ENCODE measurements around the gene EMC10.

The EMC10 gene

DNA sequence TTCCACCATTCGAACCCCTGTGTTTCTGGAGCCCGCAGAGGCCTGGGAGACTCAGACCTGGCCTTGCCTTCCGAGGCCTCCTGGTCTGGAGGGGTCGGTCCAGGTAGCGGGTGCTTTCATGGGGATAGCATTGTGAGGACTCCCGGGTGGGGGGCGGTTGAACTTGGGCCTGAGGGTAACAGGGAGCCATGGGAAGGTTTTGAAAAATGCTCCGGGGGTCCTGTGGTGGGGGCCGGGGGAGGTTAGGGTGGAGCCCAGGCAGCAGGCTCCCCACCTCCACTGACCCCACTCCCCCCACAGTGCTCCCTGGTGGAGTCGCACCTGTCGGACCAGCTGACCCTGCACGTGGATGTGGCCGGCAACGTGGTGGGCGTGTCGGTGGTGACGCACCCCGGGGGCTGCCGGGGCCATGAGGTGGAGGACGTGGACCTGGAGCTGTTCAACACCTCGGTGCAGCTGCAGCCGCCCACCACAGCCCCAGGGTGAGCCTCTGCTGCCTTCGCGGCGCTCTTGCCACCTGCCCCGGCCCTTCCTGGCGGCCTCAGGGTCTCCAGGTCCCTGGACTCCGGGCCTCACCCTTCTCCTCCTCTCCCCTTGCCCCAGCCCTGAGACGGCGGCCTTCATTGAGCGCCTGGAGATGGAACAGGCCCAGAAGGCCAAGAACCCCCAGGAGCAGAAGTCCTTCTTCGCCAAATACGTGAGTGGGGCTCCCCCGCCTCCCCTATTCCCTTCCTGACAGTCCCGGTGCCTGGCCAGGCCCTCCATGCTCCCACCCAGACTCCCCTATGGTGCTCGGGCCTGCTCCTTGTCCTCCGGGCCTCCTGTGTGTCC is 4.2 kb downstream of the EMC10 start:
- no peak for DNase-seq

DNA sequence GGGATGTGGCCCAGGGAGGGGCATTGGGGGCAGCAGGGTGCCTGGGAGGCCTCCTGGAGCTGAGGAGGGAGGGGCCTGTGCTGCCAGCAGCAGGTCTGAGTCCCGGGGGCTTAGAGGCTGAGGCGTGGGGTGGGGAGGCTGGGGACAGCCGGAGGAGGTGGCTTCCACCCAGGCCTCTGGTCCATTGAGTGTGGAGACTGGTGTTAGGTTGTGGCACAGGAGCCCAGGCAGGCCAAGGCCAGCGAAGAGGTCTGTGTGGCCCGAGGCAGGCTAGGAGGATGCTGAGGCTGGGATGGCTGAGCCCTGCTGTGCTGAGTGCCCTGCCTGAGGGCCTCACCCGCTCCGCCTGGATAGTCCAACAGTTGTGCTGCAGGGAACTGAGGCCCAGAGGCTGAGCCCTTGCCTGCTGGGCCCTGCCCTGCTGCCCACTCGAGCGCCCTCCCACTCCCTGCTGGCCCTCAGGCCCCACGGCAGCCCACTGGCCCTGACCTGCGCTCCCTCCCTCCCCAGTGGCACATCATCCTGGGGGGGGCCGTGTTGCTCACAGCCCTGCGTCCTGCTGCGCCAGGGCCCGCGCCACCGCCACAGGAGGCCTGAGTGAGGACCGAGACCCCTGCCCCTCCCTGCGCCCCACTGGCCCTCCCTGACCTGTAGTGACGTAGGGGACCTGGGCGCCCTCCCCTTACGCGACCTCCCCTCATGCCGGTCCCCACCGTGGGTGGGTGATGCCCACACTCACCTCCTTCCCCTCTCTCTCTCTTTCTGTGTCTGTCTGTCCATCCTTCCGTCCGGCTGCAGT is 5.2 kb downstream of the EMC10 start:
- no peak for DNase-seq

DNA sequence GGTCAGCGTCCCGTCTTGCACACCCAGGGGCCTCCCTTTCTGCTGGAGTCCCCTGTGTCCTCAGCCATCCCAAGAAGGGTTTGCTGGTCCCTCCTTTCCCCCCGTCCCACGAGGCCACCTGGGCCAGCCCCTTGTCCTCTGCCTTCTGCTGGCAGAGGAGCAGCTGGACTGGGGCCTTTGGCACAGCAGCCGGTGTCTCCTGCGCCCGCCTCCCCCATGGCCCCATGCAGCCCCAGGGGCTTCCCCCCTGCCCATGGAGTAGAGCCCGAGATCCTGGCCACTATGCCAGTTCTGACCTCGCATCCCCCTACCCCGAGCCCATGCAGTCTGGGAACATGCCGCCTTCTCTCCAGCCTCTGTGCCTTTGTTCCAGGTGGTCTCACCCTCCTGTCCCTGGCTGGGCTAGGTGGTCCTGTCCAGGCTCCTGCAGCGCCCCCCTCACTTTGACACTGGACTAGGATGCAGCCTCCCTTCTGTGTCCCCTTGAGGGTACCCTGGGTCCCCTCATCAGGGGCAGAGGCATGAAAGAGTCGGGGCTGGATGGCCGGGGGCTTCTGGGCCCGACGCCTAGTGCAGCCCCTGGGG is 6.1 kb downstream of the EMC10 start:
- no peak for DNase-seq

DNA sequence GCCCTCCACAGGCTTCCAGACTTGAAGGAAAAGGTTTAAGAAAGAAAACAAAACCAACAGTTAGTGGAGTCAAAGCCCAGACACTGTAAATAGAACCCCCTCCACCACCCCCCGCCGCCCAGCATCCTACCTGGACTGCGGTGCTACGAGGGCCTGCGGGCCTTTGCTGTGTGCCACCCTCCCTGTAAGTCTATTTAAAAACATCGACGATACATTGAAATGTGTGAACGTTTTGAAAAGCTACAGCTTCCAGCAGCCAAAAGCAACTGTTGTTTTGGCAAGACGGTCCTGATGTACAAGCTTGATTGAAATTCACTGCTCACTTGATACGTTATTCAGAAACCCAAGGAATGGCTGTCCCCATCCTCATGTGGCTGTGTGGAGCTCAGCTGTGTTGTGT is 6.6 kb downstream of the EMC10 start:
- DNase-seq = no peak

DNA sequence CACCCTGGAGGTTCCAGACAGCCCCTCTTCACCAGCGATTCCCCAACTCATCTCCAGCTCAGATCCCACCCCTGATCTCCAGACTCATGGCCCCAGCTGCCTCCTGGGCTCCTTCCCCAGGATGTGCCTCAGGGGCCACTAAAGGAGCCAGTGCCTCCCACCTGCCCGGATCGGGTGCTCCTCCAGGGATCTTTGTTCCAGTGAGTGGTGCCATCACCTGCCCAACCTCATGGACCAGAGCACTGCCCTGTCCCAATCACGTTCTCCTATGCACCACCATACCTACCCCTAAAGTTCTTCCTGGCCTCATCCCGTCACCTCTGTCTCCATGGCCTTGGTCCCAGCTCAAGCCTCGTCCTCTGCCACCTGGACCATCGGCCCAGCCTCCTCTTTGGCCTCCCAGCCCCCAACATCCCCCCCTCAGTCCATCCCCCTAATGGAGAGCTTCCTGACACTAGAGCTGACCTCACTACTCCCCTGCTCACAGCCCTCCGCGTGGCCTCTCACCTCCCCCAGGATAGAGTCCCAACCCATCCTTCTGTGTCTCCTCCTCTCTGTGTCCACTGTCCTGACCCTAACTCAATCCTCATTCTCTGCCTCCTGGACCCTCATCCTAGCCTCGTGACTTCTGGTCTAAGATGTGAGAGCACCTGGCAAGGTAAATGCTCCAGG is 9.1 kb downstream of the EMC10 start:
- DNase-seq = no peak

DNA sequence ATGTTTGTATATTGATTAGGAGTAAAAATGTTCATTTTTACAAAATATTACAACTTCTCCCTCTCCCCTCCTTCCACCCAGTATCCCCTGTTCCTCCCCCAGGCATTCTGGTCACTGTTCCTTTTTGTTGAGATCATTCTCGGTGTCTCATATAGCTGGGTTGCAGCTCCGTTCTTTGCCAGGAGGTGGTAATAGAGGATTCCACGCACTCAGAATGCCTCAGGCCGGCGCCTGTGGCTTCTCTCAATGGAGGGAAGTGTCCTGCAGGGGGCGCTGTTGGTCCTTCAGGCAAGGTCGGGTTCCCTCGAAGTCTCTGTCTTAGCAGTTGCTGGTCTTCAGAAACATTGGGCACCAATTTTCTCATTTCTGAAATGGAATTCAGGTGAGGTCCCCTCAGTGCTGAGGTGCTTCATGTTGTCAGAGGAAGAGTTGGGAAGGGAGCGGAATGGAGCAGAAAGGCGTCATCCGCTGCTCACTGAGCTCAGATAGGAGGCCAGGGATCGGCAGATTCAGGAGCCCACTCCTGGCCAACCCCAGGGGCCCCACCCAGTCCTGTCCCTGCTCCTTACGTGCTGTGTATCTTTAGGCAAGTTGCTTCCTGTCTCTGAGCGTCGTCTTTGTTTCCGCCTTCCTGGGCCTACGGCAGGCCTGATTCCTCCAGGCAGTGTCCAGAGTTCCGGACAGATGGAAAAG is 10.7 kb downstream of the EMC10 start:
- DNase-seq = peak; percentile 54

DNA sequence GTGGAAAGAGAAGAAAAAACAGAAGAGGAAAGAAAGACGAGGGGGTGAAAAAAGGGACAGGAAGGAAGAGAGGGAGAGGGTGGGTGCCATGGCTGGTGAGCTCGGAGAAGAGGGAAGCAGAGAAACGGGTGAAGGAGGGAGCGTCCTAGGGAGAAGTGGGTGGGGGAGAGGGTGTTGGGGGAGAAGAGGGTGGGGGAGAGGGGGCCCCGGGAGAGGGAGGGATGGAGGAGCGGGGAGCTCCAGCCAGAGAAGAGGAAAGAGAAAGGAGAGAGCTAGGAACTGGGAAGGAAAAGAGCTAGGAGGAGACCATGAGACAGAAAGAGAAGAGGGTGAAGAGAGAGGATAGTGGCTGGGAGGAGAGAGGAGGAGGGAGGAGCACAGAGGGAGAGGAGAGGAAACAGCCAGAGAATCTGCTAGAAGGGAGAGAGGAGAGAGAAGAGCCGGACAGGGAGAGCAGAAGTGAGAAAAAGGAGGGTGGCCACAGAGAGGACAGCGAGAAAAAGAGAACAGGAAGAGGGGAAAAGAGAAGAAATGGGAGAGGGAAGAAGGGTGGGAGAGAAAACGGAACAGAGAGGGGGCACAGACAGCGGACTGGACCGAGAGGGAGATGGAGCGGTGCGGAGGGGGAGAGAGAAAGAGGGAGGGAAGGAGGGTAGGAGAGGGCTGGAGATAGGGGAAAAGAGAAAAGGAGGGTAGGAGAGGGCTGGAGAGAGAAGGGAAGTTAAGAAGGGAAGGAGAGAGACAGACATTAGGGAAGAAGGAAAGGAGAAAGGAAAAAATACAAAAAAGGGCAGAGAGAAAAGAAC is 12.3 kb downstream of the EMC10 start:
- DNase-seq = no peak

DNA sequence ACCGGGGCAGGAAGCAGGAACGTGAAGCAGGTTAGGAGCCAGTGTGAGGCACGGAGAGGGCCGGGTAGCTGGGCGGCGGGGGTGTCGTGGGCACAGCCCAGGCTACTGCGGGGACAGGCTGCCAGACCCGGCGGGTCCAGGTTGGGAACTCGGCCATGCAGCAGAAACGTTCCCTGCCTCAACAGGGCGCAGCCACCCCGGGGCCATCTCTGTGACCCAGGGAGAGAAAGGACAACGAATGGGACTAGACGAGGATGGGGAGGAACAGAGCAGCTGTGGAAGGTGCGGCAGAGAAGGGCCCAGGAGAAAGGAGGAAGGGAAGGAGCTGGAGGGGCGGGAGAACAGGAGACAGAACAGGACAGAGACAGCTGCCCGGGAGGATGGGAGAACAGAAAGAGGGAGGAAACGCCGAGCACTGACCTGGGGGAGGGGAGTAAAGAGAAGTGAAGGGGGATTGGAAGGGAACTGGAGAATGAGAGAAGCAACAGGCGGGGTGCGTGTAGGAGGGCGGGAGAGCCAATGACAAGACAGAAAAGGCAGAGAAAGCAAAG is 13.2 kb downstream of the EMC10 start:
- no peak for DNase-seq

DNA sequence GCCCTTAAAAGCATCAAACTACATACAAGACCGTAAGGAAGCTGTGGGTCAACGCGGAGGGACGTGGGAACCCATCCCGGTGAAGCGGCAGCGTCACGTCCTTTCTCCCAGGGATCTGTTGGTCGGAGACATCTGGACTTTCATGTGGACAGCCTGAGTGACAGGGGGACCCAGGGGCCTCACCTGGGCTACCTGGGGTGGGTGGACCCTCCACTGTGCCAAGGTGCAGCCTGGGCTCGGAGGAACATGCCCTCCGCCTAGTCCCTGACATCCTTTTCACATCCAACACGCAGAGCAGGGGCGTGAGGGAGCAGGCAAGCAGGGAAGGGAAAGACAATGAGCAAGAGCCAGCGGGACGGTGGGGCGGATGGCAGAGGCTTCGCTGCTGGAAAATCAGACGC is 14.1 kb downstream of the EMC10 start:
- no peak for DNase-seq

DNA sequence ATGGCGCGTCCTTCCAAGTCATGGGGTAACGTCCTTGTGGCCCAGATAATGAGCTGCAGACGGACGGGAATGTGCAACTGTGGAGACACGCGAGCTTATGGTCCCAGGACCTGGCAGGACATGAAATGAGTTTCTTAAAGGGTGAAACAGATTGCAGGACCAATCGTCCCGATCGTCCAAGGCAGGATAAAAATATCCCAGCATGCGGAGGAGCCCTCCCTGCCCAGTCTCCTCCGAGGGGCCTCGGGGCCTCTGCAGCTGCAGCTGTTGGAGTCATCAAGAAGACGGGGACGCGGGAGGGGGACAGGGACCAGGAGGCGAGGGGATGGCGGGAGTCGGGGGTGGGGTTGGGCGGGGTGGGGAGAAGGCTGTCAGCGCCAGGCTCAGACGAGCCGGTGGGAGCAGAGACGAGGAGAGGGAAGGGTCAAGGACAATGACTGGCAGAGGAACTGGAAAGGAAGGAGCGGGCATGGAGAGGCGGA is 14.7 kb downstream of the EMC10 start:
- no peak for DNase-seq

DNA sequence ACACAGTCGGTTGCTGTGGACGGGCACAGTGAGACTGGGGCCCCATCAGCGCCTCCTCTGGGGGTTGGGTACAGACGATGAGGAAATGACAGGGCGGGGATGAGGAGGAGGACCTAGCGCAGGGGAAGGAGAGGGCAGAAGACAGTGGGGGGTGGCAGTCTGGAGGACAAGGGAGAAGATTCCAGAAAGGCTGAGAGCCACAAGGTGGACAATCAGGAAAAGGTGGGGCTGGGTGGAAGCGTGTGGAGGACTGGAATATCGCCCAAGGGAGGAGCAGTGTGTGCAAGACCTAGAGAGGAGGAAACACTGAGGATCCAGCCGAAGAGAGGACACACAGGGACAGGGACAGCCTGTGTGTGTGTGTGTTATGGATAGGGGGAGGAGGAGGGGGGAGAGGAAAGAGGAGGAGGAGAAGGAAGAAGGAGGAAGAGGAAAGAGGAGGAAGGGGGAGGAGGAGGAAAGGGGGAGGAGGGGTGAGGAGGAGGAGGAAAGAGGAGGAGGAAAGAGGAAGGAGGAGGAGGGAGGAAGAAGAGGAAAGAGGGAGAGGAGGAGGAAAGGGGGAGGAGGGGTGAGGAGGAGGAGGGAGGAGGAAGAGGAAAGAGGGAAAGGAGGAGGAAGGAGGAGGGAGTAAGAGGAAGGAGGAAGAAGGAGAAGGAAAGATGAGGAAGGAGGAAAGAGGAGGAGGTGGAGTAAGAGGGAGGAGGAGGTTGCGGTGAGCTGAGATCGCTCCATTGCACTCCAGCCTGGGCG is 16.2 kb downstream of the EMC10 start:
- no peak for DNase-seq

DNA sequence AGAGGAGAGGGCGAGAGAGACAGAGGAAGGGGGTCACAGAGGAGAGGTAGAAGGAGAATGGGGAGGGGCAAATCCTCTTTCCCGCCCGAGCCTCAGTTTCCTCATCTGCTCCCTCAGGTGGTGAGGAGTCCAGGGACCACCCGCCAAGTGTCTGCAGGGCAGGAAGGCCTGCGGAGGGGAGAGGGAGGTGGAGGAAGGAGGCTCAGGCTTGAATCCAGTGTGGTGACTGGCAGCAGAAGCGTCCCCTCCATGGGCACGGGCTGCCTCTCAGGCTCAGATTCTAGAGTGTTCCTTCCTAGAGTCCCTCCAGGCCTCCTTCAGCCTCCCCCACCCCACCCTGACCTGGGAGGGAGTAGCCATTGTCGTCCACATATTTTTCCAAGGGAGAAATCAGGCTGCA is 16.9 kb downstream of the EMC10 start:
- no peak for DNase-seq

DNA sequence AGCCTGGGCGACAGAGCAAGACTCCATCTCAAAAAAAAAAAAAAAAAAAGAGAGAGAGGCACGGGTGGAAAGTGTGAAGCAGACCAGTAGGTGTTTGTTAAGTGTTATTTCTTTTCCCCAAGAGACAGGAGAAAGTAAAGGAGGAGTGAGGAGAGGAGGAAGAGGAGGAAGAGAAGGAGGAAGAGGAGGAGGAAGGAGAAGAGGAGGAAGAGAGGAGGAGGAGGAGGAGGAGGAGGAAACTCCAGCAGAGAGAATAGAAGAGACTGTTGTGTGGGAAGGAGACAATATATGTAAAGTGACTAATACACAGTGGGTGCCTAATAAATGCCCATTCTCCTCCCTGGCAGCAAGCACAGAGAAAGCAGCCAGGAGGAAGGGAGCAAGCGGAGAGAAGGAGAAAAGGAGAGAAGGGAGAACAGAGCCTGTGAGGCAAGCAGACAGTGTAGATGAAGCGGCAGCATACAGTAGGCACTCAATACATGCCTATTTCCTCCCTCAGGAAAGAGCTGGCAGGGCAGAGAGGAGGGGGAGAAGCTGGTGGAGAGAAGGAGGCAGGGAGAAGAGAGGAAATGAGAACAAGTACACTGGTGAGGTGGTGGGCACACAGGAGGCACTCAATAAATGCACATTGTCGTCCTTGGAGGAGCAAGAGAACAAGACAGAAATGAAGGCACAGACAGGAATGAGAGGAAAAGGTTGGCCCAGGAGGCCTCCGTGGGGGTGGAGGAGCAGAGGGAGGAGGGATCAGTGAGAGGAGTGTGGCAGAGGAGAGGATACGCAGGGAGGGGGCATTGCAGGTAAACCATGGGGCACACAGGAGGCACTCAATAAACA is 18.1 kb downstream of the EMC10 start:
- DNase-seq = no peak

DNA sequence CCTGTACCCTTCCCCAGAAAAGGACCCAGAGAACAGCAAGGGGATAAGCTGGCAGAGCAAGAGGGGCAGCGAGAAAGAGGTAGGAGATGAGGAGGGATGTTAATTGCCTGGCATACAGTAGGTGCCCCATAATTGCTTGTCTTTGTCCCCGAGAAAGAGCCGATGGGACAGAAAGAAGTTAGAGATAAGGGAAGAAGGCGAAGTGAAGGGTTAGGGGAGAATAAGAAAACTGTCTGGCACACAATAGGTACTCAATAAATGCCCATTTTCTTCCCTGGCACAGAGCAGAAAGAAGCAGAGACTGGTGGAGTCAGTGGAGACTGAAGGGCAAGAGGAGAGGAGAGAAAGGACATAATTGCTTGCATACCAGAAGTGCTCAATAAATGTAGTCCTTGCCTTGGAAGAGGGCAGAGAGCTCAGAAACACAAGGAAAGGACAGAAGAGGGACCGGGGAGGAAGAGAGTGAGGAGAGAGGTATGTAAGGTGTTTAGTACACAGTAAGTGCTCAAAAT is 18.8 kb downstream of the EMC10 start:
- DNase-seq = no peak

DNA sequence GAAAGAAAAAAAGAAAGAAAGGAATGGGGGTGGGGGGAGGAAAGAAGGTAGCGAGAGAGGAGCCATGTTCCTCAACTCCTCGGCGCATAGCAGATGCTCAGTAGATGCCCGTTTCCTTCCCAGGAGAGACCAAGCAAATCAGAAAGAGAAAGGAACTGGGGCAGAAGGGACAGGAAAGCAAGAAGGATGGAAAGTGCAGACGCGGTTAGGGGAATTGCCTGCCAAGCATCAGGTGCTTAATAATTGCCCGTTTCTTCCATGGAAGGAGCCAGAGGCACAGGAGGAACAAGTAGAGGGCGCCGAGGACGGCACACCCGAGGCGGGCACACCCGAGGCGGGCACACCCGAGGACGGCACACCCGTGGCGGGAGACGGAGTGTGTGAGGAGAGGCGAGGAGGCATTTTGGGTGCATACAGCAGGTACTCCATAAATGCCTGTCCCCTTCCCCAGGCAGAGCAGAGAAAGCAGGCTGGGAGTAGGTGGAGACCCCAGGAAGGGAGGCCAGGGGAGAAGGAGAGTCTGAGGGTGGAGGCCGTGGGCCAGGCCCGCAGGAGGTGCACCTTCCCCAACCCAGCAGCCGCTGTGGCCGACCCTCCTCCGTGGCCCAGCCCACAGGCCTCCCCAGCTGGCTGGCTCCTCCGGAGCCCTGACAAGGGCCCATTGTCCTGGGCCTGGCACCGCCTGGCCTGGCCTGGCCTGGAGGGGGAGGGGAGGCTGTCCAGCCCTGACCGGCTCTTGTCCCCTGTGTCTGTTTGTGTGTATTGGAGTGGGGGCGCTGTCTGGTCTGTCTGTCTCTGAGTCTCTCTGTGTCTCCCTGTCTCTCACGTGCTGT is 20.1 kb downstream of the EMC10 start:
- DNase-seq = no peak

DNA sequence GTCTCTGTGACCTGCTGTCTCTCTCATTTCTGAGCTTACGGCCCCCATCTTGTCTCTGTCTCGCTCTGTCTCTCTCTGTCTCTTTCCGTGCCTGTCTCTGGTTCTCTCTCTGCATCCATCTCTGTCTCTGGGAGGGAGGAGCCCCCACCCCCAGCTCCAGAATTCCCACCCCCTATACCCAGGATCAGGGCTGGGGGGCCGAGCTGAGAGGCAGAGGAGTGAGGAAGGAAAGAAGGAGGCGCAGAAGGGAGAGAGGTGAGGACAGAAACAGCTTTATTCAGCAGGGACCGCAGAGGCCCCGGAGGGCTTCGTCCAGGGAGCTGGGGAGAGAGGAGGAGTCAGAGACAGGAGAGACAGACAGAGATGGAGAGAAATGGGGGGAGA is 20.7 kb downstream of the EMC10 start:
- no peak for DNase-seq

DNA sequence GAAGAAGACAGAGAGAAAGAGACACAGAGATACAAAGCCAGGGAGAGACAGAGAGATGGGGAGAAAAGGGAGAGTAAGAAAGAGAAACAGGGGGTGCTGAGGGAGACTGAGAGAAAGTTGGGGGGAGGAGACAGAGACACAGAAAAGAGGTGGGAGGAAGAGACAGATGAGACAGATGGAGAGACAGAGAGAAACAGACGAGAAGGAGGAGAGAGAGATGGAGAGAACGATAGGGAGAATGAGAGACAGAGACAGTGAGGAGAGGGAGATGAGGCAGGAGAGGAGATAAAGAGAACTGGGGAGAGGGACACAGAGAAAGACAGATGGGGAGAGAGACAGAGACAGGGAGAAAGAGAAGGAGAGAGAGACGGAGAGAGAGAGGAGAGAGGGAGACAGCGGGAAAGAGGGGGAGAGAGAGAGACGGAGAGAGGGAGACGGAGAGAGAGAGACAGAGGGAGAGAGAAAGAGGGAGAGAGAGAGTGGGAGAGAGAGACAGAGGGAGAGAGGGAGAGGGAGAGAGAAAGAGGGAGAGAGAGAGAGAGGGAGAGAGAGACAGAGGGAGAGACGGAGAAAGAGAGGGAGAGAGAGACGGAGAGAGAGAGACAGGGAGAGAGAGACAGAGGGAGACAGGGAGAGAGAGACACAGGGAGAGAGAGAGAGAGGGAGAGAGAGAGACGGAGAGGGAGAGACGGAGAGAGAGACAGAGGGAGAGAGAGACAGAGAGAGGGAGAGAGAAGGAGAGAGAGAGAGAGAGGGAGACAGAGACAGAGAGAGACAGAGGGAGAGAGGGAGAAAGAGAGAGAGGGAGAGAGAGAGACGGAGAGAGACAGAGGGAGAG is 22.1 kb downstream of the EMC10 start:
- DNase-seq = no peak
